Measurements from ENCODE around the gene PDLIM3. TPM values are rescaled to one million over a fixed set of nuclear protein-coding genes. Genes with fewer than 3 reads are reported as not detected.

PDLIM3 gene
- total and polyA plus RNA-seq, 2 experiments from 2014 or later: 10.0 to 29.3 TPM

DNA sequence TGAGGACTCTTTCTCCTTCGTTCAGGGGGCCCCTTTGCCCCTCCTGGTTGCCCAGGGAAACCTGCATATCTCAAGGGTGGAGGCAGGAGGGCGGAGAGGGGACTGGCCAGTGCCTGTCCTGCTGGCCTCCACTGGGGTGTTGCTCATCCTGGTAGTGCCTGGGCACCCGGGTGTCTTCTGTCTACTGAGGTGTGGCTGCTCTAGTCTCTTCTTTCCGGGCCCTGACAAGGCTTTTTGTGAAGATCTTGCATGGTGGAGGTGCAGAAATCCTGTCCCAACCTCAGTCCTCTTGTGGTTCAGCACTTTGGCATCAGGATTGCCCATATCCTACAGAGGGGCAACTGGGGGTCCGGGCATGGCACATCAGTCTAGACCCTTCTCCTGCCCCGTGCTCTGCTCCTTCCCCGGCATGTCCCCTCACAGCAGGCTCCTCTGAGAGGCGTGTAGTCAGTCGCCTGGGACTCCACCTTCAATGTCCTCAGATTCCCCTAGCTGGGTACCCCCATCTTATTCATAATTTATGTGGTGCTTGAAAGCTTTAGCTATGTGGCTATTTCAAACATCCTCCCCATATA is 65.6 kb downstream of the PDLIM3 start:
- H3K4me2 ChIP-seq: no peak overlapping the region
- no peak overlapping the region for H3K27ac ChIP-seq
- no peaks in the 10 kb centered on the region for H3K36me3 ChIP-seq (replicated peaks; ENCODE audit: insufficient read depth, low read depth)
- H3K9me2 ChIP-seq (replicated peaks; ENCODE audit: insufficient read depth): no peaks in the 10 kb centered on the region
- DNase-seq (ENCODE audit: low spot score): no peak
- no peak for TF ChIP-seq EZH2 (IDR thresholded peaks at IDR 0.05; ENCODE audit: borderline replicate concordance)
- TF ChIP-seq, protein P1, sequence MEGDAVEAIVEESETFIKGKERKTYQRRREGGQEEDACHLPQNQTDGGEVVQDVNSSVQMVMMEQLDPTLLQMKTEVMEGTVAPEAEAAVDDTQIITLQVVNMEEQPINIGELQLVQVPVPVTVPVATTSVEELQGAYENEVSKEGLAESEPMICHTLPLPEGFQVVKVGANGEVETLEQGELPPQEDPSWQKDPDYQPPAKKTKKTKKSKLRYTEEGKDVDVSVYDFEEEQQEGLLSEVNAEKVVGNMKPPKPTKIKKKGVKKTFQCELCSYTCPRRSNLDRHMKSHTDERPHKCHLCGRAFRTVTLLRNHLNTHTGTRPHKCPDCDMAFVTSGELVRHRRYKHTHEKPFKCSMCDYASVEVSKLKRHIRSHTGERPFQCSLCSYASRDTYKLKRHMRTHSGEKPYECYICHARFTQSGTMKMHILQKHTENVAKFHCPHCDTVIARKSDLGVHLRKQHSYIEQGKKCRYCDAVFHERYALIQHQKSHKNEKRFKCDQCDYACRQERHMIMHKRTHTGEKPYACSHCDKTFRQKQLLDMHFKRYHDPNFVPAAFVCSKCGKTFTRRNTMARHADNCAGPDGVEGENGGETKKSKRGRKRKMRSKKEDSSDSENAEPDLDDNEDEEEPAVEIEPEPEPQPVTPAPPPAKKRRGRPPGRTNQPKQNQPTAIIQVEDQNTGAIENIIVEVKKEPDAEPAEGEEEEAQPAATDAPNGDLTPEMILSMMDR (IDR thresholded peaks at IDR 0.05; ENCODE audit: poor library complexity): no peak
- no peak for TF ChIP-seq EZH2phosphoT487 (IDR thresholded peaks at IDR 0.05; ENCODE audit: low read depth, severe bottlenecking, unreplicated experiment)
- no peak overlapping the region for H2AFZ ChIP-seq
- no peaks in the 10 kb centered on the region for H3K79me2 ChIP-seq
- H3K9me3 ChIP-seq (ENCODE audit: low read depth): no peaks in the 10 kb centered on the region
- peaks cover 5% of the 10 kb centered on the region for H3K27me3 ChIP-seq
- peaks cover 10% of the 10 kb centered on the region for H3K4me1 ChIP-seq (ENCODE audit: insufficient read depth)
- no peaks in the 10 kb centered on the region for H4K20me1 ChIP-seq (ENCODE audit: insufficient read depth, poor library complexity, severe bottlenecking)
- 70% methylated on average over 9 of the region's 9 CpGs for WGBS (ENCODE audit: low lambda C conversion rate, missing lambda C conversion rate)
- no peak overlapping the region for H3K4me3 ChIP-seq

DNA sequence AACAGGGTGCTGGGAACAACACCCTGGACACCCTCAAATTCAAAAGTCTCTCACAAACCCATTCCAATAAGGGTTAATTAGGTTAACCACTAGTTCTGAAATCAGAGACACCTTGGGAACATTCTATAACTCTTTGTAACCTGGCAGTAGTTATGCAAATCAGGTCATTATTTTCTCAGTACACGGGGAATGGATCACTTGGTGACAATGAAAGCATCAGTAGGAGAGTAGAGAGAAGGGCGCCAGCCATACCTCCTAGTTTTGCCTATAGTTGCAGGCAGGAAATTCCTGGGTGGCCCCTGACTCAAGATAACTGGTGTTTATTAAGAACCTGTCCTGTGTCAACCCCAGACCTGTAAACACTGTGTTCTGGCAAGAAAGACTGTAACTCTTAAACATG is 66.3 kb downstream of the PDLIM3 start:
- H3K36me3 ChIP-seq (replicated peaks; ENCODE audit: insufficient read depth, low read depth): no peaks in the 10 kb centered on the region
- no peak for DNase-seq (ENCODE audit: low spot score)
- 74% methylated on average over 2 of the region's 2 CpGs for WGBS (ENCODE audit: low lambda C conversion rate, missing lambda C conversion rate)

DNA sequence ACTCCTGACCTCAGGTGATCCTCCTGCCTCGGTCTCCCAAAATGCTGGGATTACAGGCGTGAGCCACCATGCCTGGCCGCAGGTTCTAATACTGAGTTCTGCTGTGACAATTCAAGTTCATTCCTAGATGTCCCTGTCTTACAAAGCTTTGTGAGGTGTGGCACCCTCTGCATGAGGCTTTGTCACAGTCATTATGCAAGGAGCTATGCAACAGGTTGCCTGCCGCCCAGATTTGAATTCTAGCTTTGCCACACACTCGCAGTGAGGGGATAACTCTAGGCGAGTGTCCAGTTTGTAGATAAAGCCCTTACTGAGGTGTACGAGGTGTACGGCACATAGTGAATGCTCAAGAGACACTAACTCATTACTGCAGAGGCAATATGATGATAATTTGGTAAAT is 67.3 kb downstream of the PDLIM3 start:
- WGBS (ENCODE audit: low lambda C conversion rate, missing lambda C conversion rate): 90% methylated on average over 8 of the region's 8 CpGs
- Histone ChIP-seq H3K79me2 (no peaks in the 10 kb centered on the region), H3K27ac (no peak overlapping the region), H3K9me2 (replicated peaks; ENCODE audit: insufficient read depth) (no peaks in the 10 kb centered on the region), H4K20me1 (ENCODE audit: insufficient read depth, poor library complexity, severe bottlenecking) (no peaks in the 10 kb centered on the region), H3K9me3 (ENCODE audit: low read depth) (no peaks in the 10 kb centered on the region), H2AFZ (no peak overlapping the region), H3K27me3 (peaks cover 5% of the 10 kb centered on the region), H3K36me3 (replicated peaks; ENCODE audit: insufficient read depth, low read depth) (no peaks in the 10 kb centered on the region), H3K4me1 (ENCODE audit: insufficient read depth) (peaks cover 14% of the 10 kb centered on the region), H3K4me2 (no peak overlapping the region), H3K4me3 (no peak overlapping the region)
- DNase-seq (ENCODE audit: low spot score): no peak
- TF ChIP-seq EZH2phosphoT487 (IDR thresholded peaks at IDR 0.05; ENCODE audit: low read depth, severe bottlenecking, unreplicated experiment): no peak
- no peak for TF ChIP-seq EZH2 (IDR thresholded peaks at IDR 0.05; ENCODE audit: borderline replicate concordance)
- TF ChIP-seq, protein P1 (IDR thresholded peaks at IDR 0.05; ENCODE audit: poor library complexity): no peak

More for the DNA sequence above, 66.3 kb downstream of the PDLIM3 start:
- TF ChIP-seq EZH2phosphoT487 (IDR thresholded peaks at IDR 0.05; ENCODE audit: low read depth, severe bottlenecking, unreplicated experiment) (no peak), EZH2 (IDR thresholded peaks at IDR 0.05; ENCODE audit: borderline replicate concordance) (no peak)
- TF ChIP-seq, protein P1 (IDR thresholded peaks at IDR 0.05; ENCODE audit: poor library complexity): no peak
- no peak overlapping the region for H3K4me2 ChIP-seq
- H3K4me1 ChIP-seq (ENCODE audit: insufficient read depth): peaks cover 14% of the 10 kb centered on the region
- no peaks in the 10 kb centered on the region for H3K9me2 ChIP-seq (replicated peaks; ENCODE audit: insufficient read depth)
- H3K9me3 ChIP-seq (ENCODE audit: low read depth): no peaks in the 10 kb centered on the region
- no peaks in the 10 kb centered on the region for H4K20me1 ChIP-seq (ENCODE audit: insufficient read depth, poor library complexity, severe bottlenecking)
- H3K4me3 ChIP-seq: no peak overlapping the region
- H3K27me3 ChIP-seq: peaks cover 5% of the 10 kb centered on the region
- H3K27ac ChIP-seq: no peak overlapping the region
- no peak overlapping the region for H2AFZ ChIP-seq
- H3K79me2 ChIP-seq: no peaks in the 10 kb centered on the region

All from hepatocyte (in vitro differentiated cells).